HG02759 (cell line): ENCODE measurements around the gene LHFPL3.
"Not testable (repeated sequence)": the region's sequence is repeated elsewhere in the genome, so short reads cannot be mapped to it uniquely, and the experiment has no call there.

Experiments
- ATAC-seq: cut with Tn5 transposase; IDR thresholded peaks from one replicate; pipeline ENCODE4 v1.9.1; 2021; ENCODE audit warnings: mild to moderate bottlenecking, moderate library complexity; ENCODE audit not compliant: unreplicated experiment

The LHFPL3 gene

GRCh38 chr7:104677587-104677986 is 349.2 kb downstream of the LHFPL3 start:
- ATAC-seq = no peak

- no peak for ATAC-seq
These were observed 350.7 kb downstream of the LHFPL3 start for GRCh38 chr7:104679085-104679484.

GRCh38 chr7:104686286-104686685 is 357.9 kb downstream of the LHFPL3 start:
- ATAC-seq = no peak

GRCh38 chr7:104694710-104695109 is 366.3 kb downstream of the LHFPL3 start:
- ATAC-seq = no peak

GRCh38 chr7:104695563-104695962 is 367.2 kb downstream of the LHFPL3 start:
- no peak for ATAC-seq

GRCh38 chr7:104700336-104700735 is 371.9 kb downstream of the LHFPL3 start:
- ATAC-seq = no peak

- not testable (repeated sequence) for ATAC-seq
These were observed 392.6 kb downstream of the LHFPL3 start for GRCh38 chr7:104721027-104721426.

GRCh38 chr7:104723001-104723400 is 394.6 kb downstream of the LHFPL3 start:
- no peak for ATAC-seq

GRCh38 chr7:104758504-104758903 is 430.1 kb downstream of the LHFPL3 start:
- no peak for ATAC-seq

- ATAC-seq = no peak
These were observed 433.5 kb downstream of the LHFPL3 start for GRCh38 chr7:104761892-104762291.

GRCh38 chr7:104767113-104767512 is 438.7 kb downstream of the LHFPL3 start:
- no peak for ATAC-seq

- no peak for ATAC-seq
These were observed 439.6 kb downstream of the LHFPL3 start for GRCh38 chr7:104767826-104768536.

- no peak for ATAC-seq
These were observed 444.3 kb downstream of the LHFPL3 start for GRCh38 chr7:104772405-104773345.

- no peak for ATAC-seq
These were observed 445.4 kb downstream of the LHFPL3 start for GRCh38 chr7:104773796-104774195.

- ATAC-seq = no peak
These were observed 447.1 kb downstream of the LHFPL3 start for GRCh38 chr7:104775531-104775930.

- no peak for ATAC-seq
These were observed 448.9 kb downstream of the LHFPL3 start for GRCh38 chr7:104777301-104777800.

GRCh38 chr7:104779888-104780287 is 451.5 kb downstream of the LHFPL3 start:
- ATAC-seq = no peak

GRCh38 chr7:104784686-104785085 is 456.3 kb downstream of the LHFPL3 start:
- no peak for ATAC-seq

- ATAC-seq = no peak
These were observed 461.4 kb downstream of the LHFPL3 start for GRCh38 chr7:104789780-104790179.

- ATAC-seq = no peak
These were observed 462.0 kb downstream of the LHFPL3 start for GRCh38 chr7:104790440-104790839.

- no peak for ATAC-seq
These were observed 462.7 kb downstream of the LHFPL3 start for GRCh38 chr7:104791080-104791479.

- ATAC-seq = no peak
These were observed 464.7 kb downstream of the LHFPL3 start for GRCh38 chr7:104793066-104793465.
